RWPE1 (cell line): Measurements from ENCODE around the gene ASF1A.
A peak's percentile ranks its signal among the peaks of the same experiment; 100 is the strongest.

ENCODE experiments used
- CTCF ChIA-PET: fragments of 350-600 bp; sonication (Branson Sonifier 250); formaldehyde crosslinking; extraction: SDS; loops from one replicate; lab custom pipeline; 2021; lab: Yijun Ruan, JAX
- POLR2A ChIA-PET: fragments of 400-600 bp; formaldehyde crosslinking; extraction: SDS; loops from one replicate; lab custom pipeline; 2020; ENCODE audit warnings: antibody characterized with exemption; ENCODE audit not compliant: low non-redundant PET; lab: Yijun Ruan, JAX
- DNase-seq: peaks from one replicate; pipeline ENCODE4 v3.0.0; 2012; ENCODE audit warnings: low spot score
- H3K27ac ChIP-seq: fragments of 450-650 bp; 2 replicates; pipeline ENCODE4 v1.5.1; 2017
- CTCF ChIP-seq: fragments of 450-650 bp; conservative IDR thresholded peaks from 2 replicates; pipeline ENCODE4 v1.5.1; 2017; ENCODE audit warnings: low read depth, mild to moderate bottlenecking

The ASF1A gene

DNA sequence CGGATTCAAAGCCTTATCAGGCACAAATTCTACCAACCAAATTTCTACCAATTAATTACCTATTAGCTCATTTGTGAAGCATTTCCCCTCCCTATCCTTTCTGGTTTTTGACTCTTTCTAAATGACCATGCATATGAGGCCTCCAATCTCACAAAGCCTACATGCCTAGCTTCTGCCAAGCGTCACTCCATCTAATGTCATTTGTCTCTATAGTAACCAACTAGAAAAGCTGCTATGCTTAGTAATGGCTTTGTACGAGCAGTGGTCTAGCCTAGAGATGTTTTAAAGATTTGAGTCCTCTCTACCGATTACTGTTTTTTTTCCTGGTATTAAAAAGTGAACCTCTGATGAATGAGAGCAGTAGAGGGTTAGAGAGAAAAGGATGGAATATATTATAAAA, 4.8 kb upstream of the ASF1A start:
- POLR2A ChIA-PET: no interaction called here
- no peak for TF ChIP-seq CTCF
- no peak for DNase-seq
- CTCF ChIA-PET: interaction anchor here (0.6 kb wide), 1 partner anchor 838 kb away, joined by 4 read pairs; no protein-coding TSS in a partner anchor
- H3K27ac ChIP-seq: no peak overlapping the region

GRCh38 chr6:118890997-118891790, 2.8 kb upstream of the ASF1A start:
- CTCF ChIA-PET: no interaction called here
- no peak for TF ChIP-seq CTCF
- POLR2A ChIA-PET: no interaction called here
- no peak for DNase-seq
- H3K27ac ChIP-seq: no peak overlapping the region

DNA sequence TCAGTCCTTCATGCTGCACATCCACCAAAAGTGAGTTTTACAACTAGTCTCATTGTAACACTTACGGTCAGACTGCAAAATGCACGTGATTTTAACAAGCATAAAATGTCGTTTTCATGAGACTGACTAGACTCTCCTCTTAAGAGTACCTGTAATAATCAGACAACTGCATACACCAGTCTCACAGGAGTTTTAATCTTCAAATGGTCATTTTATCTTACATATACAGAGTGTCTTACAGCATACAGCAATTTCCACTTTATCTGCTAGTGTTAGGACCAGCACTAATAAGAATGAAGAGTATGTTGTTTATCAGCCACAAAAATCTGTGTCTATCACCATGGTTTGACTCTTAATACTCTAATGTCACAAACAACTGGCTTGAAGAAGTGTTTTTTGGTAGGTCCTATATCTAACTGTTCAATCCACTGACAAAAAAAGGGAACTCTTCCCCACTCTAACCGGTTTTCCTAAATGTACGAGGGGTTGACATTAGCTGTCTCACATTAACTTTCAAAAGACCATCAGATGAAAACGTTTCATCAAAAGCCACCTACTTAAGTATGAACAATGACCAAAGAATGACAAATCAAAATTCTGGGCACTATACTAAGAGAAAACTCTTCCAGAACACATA, 1.5 kb upstream of the ASF1A start:
- CTCF ChIA-PET: no interaction called here

GRCh38 chr6:118893064-118893806, 717 bp upstream of the ASF1A start:
- ChIA-PET POLR2A (no interaction called here), CTCF (interaction anchor here (0.6 to 0.7 kb wide), 2 partner anchors 18 to 941 kb away, joined by 3 read pairs; no protein-coding TSS in a partner anchor)
- DNase-seq: peak; percentile 8
- peak overlapping the region; percentile 97 for H3K27ac ChIP-seq
- no peak for TF ChIP-seq CTCF

More for the DNA sequence above, 1.5 kb upstream of the ASF1A start:
- no peak overlapping the region for H3K27ac ChIP-seq
- POLR2A ChIA-PET: no interaction called here
- no peak for DNase-seq
- no peak for TF ChIP-seq CTCF

- DNase-seq: peak; percentile 35
- CTCF ChIA-PET: interaction anchor here (0.6 kb wide), 1 partner anchor 27 kb away, joined by 3 read pairs; no protein-coding TSS in a partner anchor
- H3K27ac ChIP-seq: peak overlapping the region; percentile 97
- TF ChIP-seq CTCF: no peak
- POLR2A ChIA-PET: interaction anchor here (0.7 kb wide), 1 partner anchor 449 kb away, joined by 3 read pairs; no protein-coding TSS in a partner anchor
Measured at GRCh38 chr6:118894425-118895260, 691 bp downstream of the ASF1A start.
